Activated CD4-positive, alpha-beta T cell treated with anti-CD3 and anti-CD28 coated beads, Interleukin-2, Interleukin-6, amounts not matched to agents 100 ng/mL and 50 ng/mL, durations not matched to agents 16 hours and 8 hours (primary cell): ENCODE data around the gene MAPKAP1.

Experiments
- DNase-seq: peaks from one replicate; pipeline ENCODE4 v3.0.0-alpha.2; 2020

Gene MAPKAP1

GRCh38 chr9:125672876-125673275, 34.1 kb downstream of the MAPKAP1 start:
- no peak for DNase-seq

- DNase-seq, result peak; percentile 68
Observed at GRCh38 chr9:125663127-125663526, 43.9 kb downstream of the MAPKAP1 start.

GRCh38 chr9:125660557-125660956, 46.5 kb downstream of the MAPKAP1 start:
- DNase-seq, result no peak

- peak; percentile 61 for DNase-seq
Observed at GRCh38 chr9:125659954-125660353, 47.1 kb downstream of the MAPKAP1 start.

- peak; percentile 38 for DNase-seq
Observed at GRCh38 chr9:125659201-125659840, 47.7 kb downstream of the MAPKAP1 start.

- no peak for DNase-seq
Observed at GRCh38 chr9:125656560-125656959, 50.4 kb downstream of the MAPKAP1 start.

- no peak for DNase-seq
Observed at GRCh38 chr9:125655691-125656410, 51.2 kb downstream of the MAPKAP1 start.

GRCh38 chr9:125655066-125655633, 51.9 kb downstream of the MAPKAP1 start:
- DNase-seq, result no peak

- no peak for DNase-seq
Observed at GRCh38 chr9:125654121-125654520, 52.9 kb downstream of the MAPKAP1 start.

- no peak for DNase-seq
Observed at GRCh38 chr9:125653325-125653724, 53.7 kb downstream of the MAPKAP1 start.

- no peak for DNase-seq
Observed at GRCh38 chr9:125652759-125653158, 54.2 kb downstream of the MAPKAP1 start.

- no peak for DNase-seq
Observed at GRCh38 chr9:125652233-125652594, 54.8 kb downstream of the MAPKAP1 start.

- DNase-seq, result no peak
Observed at GRCh38 chr9:125651576-125652232, 55.3 kb downstream of the MAPKAP1 start.

GRCh38 chr9:125650271-125650737, 56.7 kb downstream of the MAPKAP1 start:
- peak; percentile 49 for DNase-seq

- DNase-seq, result no peak
Observed at GRCh38 chr9:125649826-125650225, 57.2 kb downstream of the MAPKAP1 start.

GRCh38 chr9:125649315-125649714, 57.7 kb downstream of the MAPKAP1 start:
- no peak for DNase-seq

GRCh38 chr9:125648294-125648693, 58.7 kb downstream of the MAPKAP1 start:
- DNase-seq, result no peak

GRCh38 chr9:125646621-125647100, 60.3 kb downstream of the MAPKAP1 start:
- no peak for DNase-seq

- DNase-seq, result no peak
Observed at GRCh38 chr9:125646217-125646616, 60.8 kb downstream of the MAPKAP1 start.

GRCh38 chr9:125644819-125645507, 62.0 kb downstream of the MAPKAP1 start:
- no peak for DNase-seq

- no peak for DNase-seq
Observed at GRCh38 chr9:125642311-125642710, 64.7 kb downstream of the MAPKAP1 start.

GRCh38 chr9:125639057-125639456, 68.0 kb downstream of the MAPKAP1 start:
- no peak for DNase-seq
